ENCODE data around the gene SASH1. TPM values are rescaled to one million over a fixed set of nuclear protein-coding genes. Genes with fewer than 3 reads are reported as not detected.

SASH1 gene
- total RNA-seq, 2 donors from 2014 or later = 77.0 to 82.3 TPM

- ATAC-seq (ENCODE audit: insufficient number of reproducible peaks, low FRiP score, low read depth) = no peak
- no peak for DNase-seq (ENCODE audit: low spot score)
These were observed 35.2 kb upstream of the SASH1 start for GRCh38 chr6:148307405-148307804.

GRCh38 chr6:148309301-148309700 lies 33.3 kb upstream of the SASH1 start:
- no peak for TF ChIP-seq CTCF (IDR thresholded peaks at IDR 0.05)
- ATAC-seq (ENCODE audit: insufficient number of reproducible peaks, low FRiP score, low read depth) (no peak), DNase-seq (ENCODE audit: low spot score) (no peak)
- Histone ChIP-seq H3K4me3 (no peak overlapping the region), H3K4me1 (ENCODE audit: control insufficient read depth in 1 of 2, low read depth in 2 of 2) (no peaks in the 10 kb centered on the region), H3K27me3 (replicated peaks; ENCODE audit: insufficient read depth) (no peaks in the 10 kb centered on the region), H3K27ac (no peak overlapping the region), H3K36me3 (no peaks in the 10 kb centered on the region), H3K9me3 (no peaks in the 10 kb centered on the region)

More at GRCh38 chr6:148307405-148307804, 35.2 kb upstream of the SASH1 start:
- H3K9me3 ChIP-seq = no peaks in the 10 kb centered on the region
- no peaks in the 10 kb centered on the region for H3K4me1 ChIP-seq (ENCODE audit: control insufficient read depth in 1 of 2, low read depth in 2 of 2)
- H3K4me3 ChIP-seq = no peak overlapping the region
- H3K36me3 ChIP-seq = no peaks in the 10 kb centered on the region
- no peak overlapping the region for H3K27ac ChIP-seq
- H3K27me3 ChIP-seq (replicated peaks; ENCODE audit: insufficient read depth) = no peaks in the 10 kb centered on the region
- TF ChIP-seq CTCF (IDR thresholded peaks at IDR 0.05) = no peak

- DNase-seq (ENCODE audit: low spot score) = no peak
- ATAC-seq (ENCODE audit: insufficient number of reproducible peaks, low FRiP score, low read depth) = no peak
- H3K27me3 ChIP-seq (replicated peaks; ENCODE audit: insufficient read depth) = no peaks in the 10 kb centered on the region
- no peaks in the 10 kb centered on the region for H3K36me3 ChIP-seq
- H3K4me1 ChIP-seq (ENCODE audit: control insufficient read depth in 1 of 2, low read depth in 2 of 2) = no peaks in the 10 kb centered on the region
- no peak overlapping the region for H3K27ac ChIP-seq
- no peak for TF ChIP-seq CTCF (IDR thresholded peaks at IDR 0.05)
- no peak overlapping the region for H3K4me3 ChIP-seq
- H3K9me3 ChIP-seq = no peaks in the 10 kb centered on the region
These were observed 30.5 kb upstream of the SASH1 start for GRCh38 chr6:148311966-148312669.

DNA sequence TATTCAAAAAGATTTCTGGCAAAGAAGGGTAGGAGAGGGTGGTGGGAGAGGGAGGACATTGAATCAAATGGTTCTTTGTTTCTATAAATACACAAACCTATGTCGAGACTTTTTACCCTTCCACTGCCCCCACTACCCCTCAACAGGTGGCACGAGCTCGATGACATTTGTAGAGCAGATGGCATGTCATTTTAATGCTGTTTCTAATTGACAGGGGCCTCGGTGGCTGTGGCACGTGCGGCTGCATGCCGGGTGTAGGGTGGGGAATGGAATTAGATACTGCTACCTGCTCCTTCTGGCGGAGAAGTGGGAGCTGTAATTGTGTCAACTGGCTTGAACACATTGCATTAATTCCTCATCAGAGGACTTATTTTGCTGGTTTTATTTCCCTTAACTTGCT lies 29.1 kb upstream of the SASH1 start:
- Histone ChIP-seq H3K27ac (no peak overlapping the region), H3K4me1 (ENCODE audit: control insufficient read depth in 1 of 2, low read depth in 2 of 2) (no peaks in the 10 kb centered on the region), H3K9me3 (no peaks in the 10 kb centered on the region), H3K36me3 (no peaks in the 10 kb centered on the region), H3K27me3 (replicated peaks; ENCODE audit: insufficient read depth) (no peaks in the 10 kb centered on the region), H3K4me3 (no peak overlapping the region)
- no peak for ATAC-seq (ENCODE audit: insufficient number of reproducible peaks, low FRiP score, low read depth)
- TF ChIP-seq CTCF (IDR thresholded peaks at IDR 0.05) = no peak
- DNase-seq (ENCODE audit: low spot score) = no peak

DNA sequence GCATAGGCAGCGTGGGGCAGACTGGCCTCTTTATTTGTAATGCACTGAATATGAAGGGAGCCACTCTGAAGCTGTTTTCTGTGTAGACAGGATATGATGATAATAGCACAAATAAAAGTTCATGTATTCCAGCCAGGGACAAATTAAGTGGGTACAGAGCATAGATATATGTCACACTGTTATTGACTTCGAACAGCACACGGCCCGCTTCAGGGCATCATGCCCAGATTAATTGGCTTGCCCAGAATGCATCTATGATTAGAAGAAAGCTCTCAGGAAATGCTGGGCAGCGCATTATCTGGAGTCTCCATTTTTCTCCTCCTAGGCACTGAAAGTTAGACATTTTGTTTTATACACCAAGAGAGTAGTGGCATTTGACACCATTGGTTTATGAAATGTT lies 26.3 kb upstream of the SASH1 start:
- Histone ChIP-seq H3K36me3 (no peaks in the 10 kb centered on the region), H3K27ac (no peak overlapping the region), H3K4me3 (no peak overlapping the region), H3K4me1 (ENCODE audit: control insufficient read depth in 1 of 2, low read depth in 2 of 2) (no peaks in the 10 kb centered on the region), H3K9me3 (no peaks in the 10 kb centered on the region), H3K27me3 (replicated peaks; ENCODE audit: insufficient read depth) (no peaks in the 10 kb centered on the region)
- ATAC-seq (ENCODE audit: insufficient number of reproducible peaks, low FRiP score, low read depth) = no peak
- DNase-seq (ENCODE audit: low spot score) = no peak
- TF ChIP-seq CTCF (IDR thresholded peaks at IDR 0.05) = no peak

Data from thoracic aorta (tissue), 2 donors.